SK-N-SH (cell line): ENCODE measurements around the gene PRLR. TPM values are rescaled to one million over a fixed set of nuclear protein-coding genes. Genes with fewer than 3 reads are reported as not detected.
"Not testable (repeated sequence)": the region's sequence is repeated elsewhere in the genome, so short reads cannot be mapped to it uniquely, and the experiment has no call there.

ENCODE experiments used
- CTCF ChIA-PET: fragments of 300-600, 350-600 bp; formaldehyde crosslinking; extraction: SDS; loops from one replicate; lab custom pipeline; 2021; lab: Yijun Ruan, JAX
- POLR2A ChIA-PET: fragments of 350-600 bp; sonication (Branson Sonifier 250); formaldehyde crosslinking; extraction: SDS; loops from one replicate; lab custom pipeline; 2020; ENCODE audit warnings: antibody characterized with exemption, inconsistent platforms; lab: Yijun Ruan, JAX
- DNase-seq: peaks from one replicate; pipeline ENCODE4 v3.0.0; 2012
- H2AFZ ChIP-seq: fragments of 200-600 bp; sonication (generic); 2 replicates; pipeline ENCODE4 v1.8.1; 2016; ENCODE audit warnings: antibody characterized with exemption, mild to moderate bottlenecking, low read depth
- H3F3A ChIP-seq: fragments of 200-600 bp; sonication (generic); replicated peaks from 2 replicates; pipeline ENCODE3; 2016; ENCODE audit warnings: antibody characterized with exemption, mild to moderate bottlenecking; ENCODE audit not compliant: insufficient read depth
- H3K27ac ChIP-seq, 2 experiments: fragments of 200-500 bp in 1 of 2; fragments of 200-600 bp in 1 of 2; sonication (Bioruptor generic) in 1 of 2; sonication (generic), shearing (Covaris generic) in 1 of 2; 2 replicates each; pipeline versions ENCODE4 v1.5.1 to v1.6.1; 2014 to 2016; ENCODE audit warnings: low read depth in 2 of 2, inconsistent platforms in 1 of 2, low read length in 1 of 2, mild to moderate bottlenecking in 1 of 2, mixed read lengths in 1 of 2
- H3K27me3 ChIP-seq: fragments of 200-600 bp; sonication (generic), shearing (Covaris generic); 2 replicates; pipeline ENCODE4 v1.6.1; 2016; ENCODE audit warnings: mixed run types; ENCODE audit not compliant: insufficient read depth
- H3K36me3 ChIP-seq, 2 experiments: fragments of 200-500 bp in 1 of 2; fragments of 200-600 bp in 1 of 2; sonication (Bioruptor generic) in 1 of 2; sonication (generic) in 1 of 2; replicated peaks in 1 of 2; 2 replicates each; pipeline versions ENCODE3 to v1.5.1; 2014 to 2016; ENCODE audit warnings: low read length in 1 of 2, mild to moderate bottlenecking in 1 of 2; ENCODE audit not compliant: insufficient read depth in 2 of 2, control insufficient read depth in 1 of 2
- H3K4me1 ChIP-seq, 2 experiments: fragments of 200-500 bp in 1 of 2; fragments of 200-600 bp in 1 of 2; sonication (Bioruptor generic) in 1 of 2; sonication (generic), shearing (Covaris generic) in 1 of 2; 2 replicates each; pipeline versions ENCODE4 v1.5.1 to v1.6.1; 2014 to 2016; ENCODE audit warnings: low read depth in 1 of 2, low read length in 1 of 2, mixed run types in 1 of 2; ENCODE audit not compliant: insufficient read depth in 2 of 2, control insufficient read depth in 1 of 2
- H3K4me2 ChIP-seq: fragments of 200-600 bp; sonication (generic), shearing (Covaris generic); 2 replicates; pipeline ENCODE4 v1.6.1; 2017; ENCODE audit warnings: mixed run types
- H3K4me3 ChIP-seq, 2 experiments: fragments of 200-500 bp in 1 of 2; fragments of 200-600 bp in 1 of 2; sonication (Bioruptor generic) in 1 of 2; sonication (generic), shearing (Covaris generic) in 1 of 2; 2 replicates each; pipeline versions ENCODE4 v1.5.1 to v1.8.1; 2014 to 2016; ENCODE audit warnings: low read depth in 2 of 2, inconsistent platforms in 1 of 2, low read length in 1 of 2, mild to moderate bottlenecking in 1 of 2, mixed read lengths in 1 of 2, moderate library complexity in 1 of 2
- H3K79me2 ChIP-seq: fragments of 200-600 bp; sonication (generic); 2 replicates; pipeline ENCODE4 v1.8.1; 2017; ENCODE audit warnings: mild to moderate bottlenecking; ENCODE audit not compliant: insufficient read depth
- H3K9ac ChIP-seq: fragments of 200-600 bp; sonication (generic); 2 replicates; pipeline ENCODE4 v1.6.1; 2017; ENCODE audit warnings: mixed run types
- H3K9me2 ChIP-seq: fragments of 200-600 bp; sonication (generic); 2 replicates; pipeline ENCODE4 v1.6.1; 2017; ENCODE audit warnings: mixed run types
- H3K9me3 ChIP-seq: fragments of 200-600 bp; sonication (generic); 2 replicates; pipeline ENCODE4 v1.6.1; 2017; ENCODE audit warnings: mixed run types, mild to moderate bottlenecking, moderate library complexity
- H4K20me1 ChIP-seq: fragments of 200-600 bp; sonication (generic); 2 replicates; pipeline ENCODE4 v1.6.1; 2017; ENCODE audit warnings: mild to moderate bottlenecking, mixed run types; ENCODE audit not compliant: insufficient read depth
- CHD2 ChIP-seq: fragments of 150-350 bp; IDR thresholded peaks from 2 replicates; pipeline ENCODE4 v1.6.1; 2018; ENCODE audit warnings: low read length; ENCODE audit not compliant: partially characterized antibody
- EZH2phosphoT487 ChIP-seq: fragments of 200-600 bp; sonication (generic); IDR thresholded peaks from 2 replicates; pipeline ENCODE4 v1.6.1; 2017; ENCODE audit warnings: low read depth, mixed run types, mild to moderate bottlenecking, antibody characterized with exemption, moderate library complexity, borderline replicate concordance
- FOXJ3 ChIP-seq: sonication (generic); formaldehyde crosslinking; IDR thresholded peaks from 2 replicates; pipeline ENCODE4 v1.5.1; 2020; ENCODE audit warnings: mild to moderate bottlenecking, missing genetic modification reagents
- FOXM1 ChIP-seq: IDR thresholded peaks from 2 replicates; pipeline ENCODE4 v1.4.0; 2012; ENCODE audit warnings: low read depth, mild to moderate bottlenecking
- GATA2 ChIP-seq: sonication (generic); formaldehyde crosslinking; IDR thresholded peaks from 2 replicates; pipeline ENCODE4 v1.5.0; 2020; ENCODE audit warnings: mild to moderate bottlenecking, missing genetic modification reagents
- JUND ChIP-seq: IDR thresholded peaks from 2 replicates; pipeline ENCODE4 v1.4.0; 2012
- MEF2A ChIP-seq: IDR thresholded peaks from 2 replicates; pipeline ENCODE4 v1.4.0; 2012; ENCODE audit warnings: low read depth, borderline replicate concordance
- NFIC ChIP-seq: IDR thresholded peaks from 2 replicates; pipeline ENCODE4 v1.4.0; 2012; ENCODE audit warnings: borderline replicate concordance
- POLR2AphosphoS5 ChIP-seq: IDR thresholded peaks from 2 replicates; pipeline ENCODE4 v1.6.1; 2012; ENCODE audit warnings: low read depth, low read length
- SIN3A ChIP-seq: IDR thresholded peaks from 2 replicates; pipeline ENCODE4 v1.6.1; 2012; ENCODE audit warnings: low read depth, mild to moderate bottlenecking, low read length, moderate library complexity, borderline replicate concordance
- TCF12 ChIP-seq: IDR thresholded peaks from 2 replicates; pipeline ENCODE4 v1.4.0; 2012
- USF1 ChIP-seq: IDR thresholded peaks from 2 replicates; pipeline ENCODE4 v1.4.0; 2012; ENCODE audit warnings: low read depth, borderline replicate concordance
- WGBS: methylation state at CpG from one replicate; pipeline ENCODE4 v1.1.6; 2017; ENCODE audit warnings: low lambda C conversion rate; 5-methylcytosine and 5-hydroxymethylcytosine counted together
- polyA plus RNA-seq, 3 experiments: library from polyadenylated mRNA; depleted of rRNA; stranded (reverse); fragments of >200 nt; gene quantifications; 2 replicates each; pipeline ENCODE4 v1.2.3, GENCODE V29; 2012

The PRLR gene
- polyA plus RNA-seq, 1 of the 3 experiments (the other 2 are of a cell fraction), result 0.13 TPM

- TF ChIP-seq JUND (no peak), FOXM1 (no peak), MEF2A (no peak), EZH2phosphoT487 (no peak), SIN3A (no peak), POLR2AphosphoS5 (no peak), NFIC (no peak), USF1 (no peak)
- POLR2A ChIA-PET, result no interaction called here
- Histone ChIP-seq H3K9me2 (no peaks in the 10 kb centered on the region), H3K27ac (no peak overlapping the region), H4K20me1 (no peaks in the 10 kb centered on the region), H3K27me3 (no peaks in the 10 kb centered on the region; the same call in 1 of the 2 replicates), H3K9ac (no peak overlapping the region), H3K79me2 (no peaks in the 10 kb centered on the region), H3K4me2 (no peak overlapping the region), H3K4me3 (no peak overlapping the region), H3K4me1 (peaks cover 7 to 13% of the 10 kb centered on the region in 2 experiments; a peak in 2 of 4 replicates), H2AFZ (no peak overlapping the region), H3F3A (peaks cover 5% of the 10 kb centered on the region), H3K9me3 (no peaks in the 10 kb centered on the region), H3K36me3 (no peaks in the 10 kb centered on the region)
- CTCF ChIA-PET, result no interaction called here
- DNase-seq, result no peak
These were observed 114.4 kb downstream of the PRLR start for GRCh38 chr5:35115920-35116319.

DNA sequence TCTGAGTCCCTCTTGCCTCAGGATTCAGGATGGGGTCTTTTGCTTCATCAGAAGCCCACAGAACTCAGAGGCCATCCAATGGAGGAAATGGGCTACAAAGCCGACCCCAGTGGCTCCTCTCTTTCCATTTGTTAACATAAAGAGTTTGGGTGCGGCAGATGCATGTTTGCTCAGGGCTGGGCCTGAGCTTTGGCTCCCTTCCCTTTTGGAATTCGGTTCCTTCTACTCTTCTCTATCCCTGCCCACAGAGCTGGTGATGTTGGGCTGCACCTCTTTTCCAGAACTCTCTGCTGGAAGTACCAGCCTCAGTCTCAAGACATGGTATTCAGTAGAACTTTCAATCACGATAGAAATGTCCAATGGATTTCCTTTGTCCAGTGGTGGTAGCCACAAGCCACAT is 115.6 kb downstream of the PRLR start:
- Histone ChIP-seq H3K9ac (no peak overlapping the region), H3K27ac (no peak overlapping the region), H2AFZ (no peak overlapping the region), H3K27me3 (no peaks in the 10 kb centered on the region; the same call in 1 of the 2 replicates), H4K20me1 (no peaks in the 10 kb centered on the region), H3F3A (peaks cover 5% of the 10 kb centered on the region), H3K79me2 (no peaks in the 10 kb centered on the region), H3K4me3 (no peak overlapping the region), H3K4me1 (peaks cover 2 to 13% of the 10 kb centered on the region in 2 experiments; a peak in 2 of 4 replicates), H3K36me3 (no peaks in the 10 kb centered on the region), H3K9me2 (no peaks in the 10 kb centered on the region), H3K9me3 (no peaks in the 10 kb centered on the region), H3K4me2 (no peak overlapping the region)
- no peak for TF ChIP-seq FOXJ3 (CRISPR knock-in tag)
- TF ChIP-seq CHD2, result no peak
- no peak for TF ChIP-seq TCF12
- CTCF ChIA-PET, result no interaction called here
- DNase-seq, result no peak
- POLR2A ChIA-PET, result no interaction called here
- 41% methylated on average over 4 of the region's 4 CpGs for WGBS

- Histone ChIP-seq H3K9ac (no peak overlapping the region), H3K4me3 (no peak overlapping the region), H3K9me2 (no peaks in the 10 kb centered on the region), H3K4me1 (no peaks in the 10 kb centered on the region; a peak in 1 of 4 replicates), H2AFZ (no peak overlapping the region), H3K9me3 (no peaks in the 10 kb centered on the region), H3K4me2 (no peak overlapping the region), H3K27ac (no peak overlapping the region), H3K27me3 (no peaks in the 10 kb centered on the region; the same call in 1 of the 2 replicates), H3K36me3 (no peaks in the 10 kb centered on the region), H3K79me2 (no peaks in the 10 kb centered on the region), H3F3A (no peaks in the 10 kb centered on the region), H4K20me1 (no peaks in the 10 kb centered on the region)
- TF ChIP-seq GATA2 (CRISPR knock-in tag), result no peak
- no peak for TF ChIP-seq FOXJ3 (CRISPR knock-in tag)
- ChIA-PET CTCF (no interaction called here), POLR2A (no interaction called here)
- WGBS, result 15% methylated on average over 4 of the region's 4 CpGs
- DNase-seq, result no peak
These were observed 118.0 kb downstream of the PRLR start for GRCh38 chr5:35112300-35112699.

DNA sequence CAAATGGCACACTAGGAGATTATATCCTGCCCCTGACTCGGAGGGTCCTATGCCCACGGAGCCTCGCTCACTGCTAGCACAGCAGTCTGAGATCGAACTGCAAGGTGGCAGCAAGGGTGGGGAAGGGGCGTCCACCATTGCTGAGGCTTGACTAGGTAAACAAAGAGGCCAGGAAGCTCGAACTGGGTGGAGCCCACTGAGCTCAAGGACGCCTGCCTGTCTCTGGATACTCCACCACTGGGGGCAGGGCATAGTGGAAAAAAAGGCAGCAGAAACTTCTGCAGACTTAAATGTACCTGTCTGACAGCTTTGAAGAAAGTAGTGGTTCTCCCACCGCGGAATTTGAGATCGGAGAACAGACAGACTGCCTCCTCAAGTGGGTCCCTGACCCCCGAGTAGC is 125.7 kb downstream of the PRLR start:
- H3K4me3 ChIP-seq, DNase-seq, POLR2A ChIA-PET, H3K79me2 ChIP-seq, H3K4me2 ChIP-seq, H3K9ac ChIP-seq, H2AFZ ChIP-seq, H3K27me3 ChIP-seq, H4K20me1 ChIP-seq, H3F3A ChIP-seq, H3K27ac ChIP-seq, H3K9me3 ChIP-seq, H3K9me2 ChIP-seq, H3K4me1 ChIP-seq, H3K36me3 ChIP-seq: not testable (repeated sequence)
- 24% methylated on average over 6 of the region's 11 CpGs for WGBS
- CTCF ChIA-PET, result interaction anchor here (1.2 kb wide), 1 partner anchor 14 kb away, joined by 3 read pairs; no protein-coding TSS in a partner anchor
